ENCODE data around the gene UCP3.

The UCP3 gene

GRCh38 chr11:74017631-74018030 is 8.7 kb upstream of the UCP3 start:
- no peak for DNase-seq

- DNase-seq = no peak
These were observed 7.2 kb upstream of the UCP3 start for GRCh38 chr11:74015919-74016684.

- no peak for DNase-seq
These were observed 6.0 kb upstream of the UCP3 start for GRCh38 chr11:74014880-74015279.

GRCh38 chr11:74013141-74013540 is 4.3 kb upstream of the UCP3 start:
- DNase-seq = no peak

- DNase-seq = no peak
These were observed 3.4 kb upstream of the UCP3 start for GRCh38 chr11:74012074-74012809.

- DNase-seq = peak; percentile 62
These were observed 2.6 kb upstream of the UCP3 start for GRCh38 chr11:74011360-74012073.

GRCh38 chr11:74010306-74011300 is 1.7 kb upstream of the UCP3 start:
- no peak for DNase-seq

- DNase-seq = no peak
These were observed 905 bp upstream of the UCP3 start for GRCh38 chr11:74009675-74010305.

- no peak for DNase-seq
These were observed 304 bp upstream of the UCP3 start for GRCh38 chr11:74009230-74009547.

- DNase-seq = no peak
These were observed 1.1 kb downstream of the UCP3 start for GRCh38 chr11:74007691-74008372.

- no peak for DNase-seq
These were observed 2.1 kb downstream of the UCP3 start for GRCh38 chr11:74006743-74007304.

GRCh38 chr11:74005721-74006517 is 3.0 kb downstream of the UCP3 start:
- no peak for DNase-seq

- DNase-seq = peak; percentile 78
These were observed 3.9 kb downstream of the UCP3 start for GRCh38 chr11:74004759-74005615.

GRCh38 chr11:74004046-74004695 is 4.7 kb downstream of the UCP3 start:
- DNase-seq = no peak

GRCh38 chr11:74002832-74003231 is 6.1 kb downstream of the UCP3 start:
- DNase-seq = no peak

- DNase-seq = no peak
These were observed 7.0 kb downstream of the UCP3 start for GRCh38 chr11:74001822-74002286.

GRCh38 chr11:74000307-74001133 is 8.4 kb downstream of the UCP3 start:
- DNase-seq = no peak
